ENCODE measurements around the gene ST6GALNAC4. TPM values are rescaled to one million over a fixed set of nuclear protein-coding genes. Genes with fewer than 3 reads are reported as not detected.

ST6GALNAC4 gene
- total RNA-seq, 1 experiment from 2014 or later, result 15.4 TPM

- peaks cover 3% of the 10 kb centered on the region for H3K23me2 ChIP-seq (ENCODE audit: insufficient read length, low read depth, low read length, poor library complexity, severe bottlenecking)
- no peaks in the 10 kb centered on the region for H3K79me2 ChIP-seq (ENCODE audit: insufficient read depth, low read length)
- no peak overlapping the region for H3K18ac ChIP-seq (ENCODE audit: insufficient read length, low read depth, low read length)
- H3K4me1 Mint-ChIP-seq, result peaks cover 4 to 14% of the 10 kb centered on the region in 2 experiments
- H3T11ph ChIP-seq (ENCODE audit: low read length), result no peak overlapping the region
- no peak overlapping the region for H4K5ac ChIP-seq (ENCODE audit: insufficient read length, low read depth, low read length)
- no peak overlapping the region; a peak in 1 of 7 replicates for H3K27ac Mint-ChIP-seq
- H3K4me3 Mint-ChIP-seq, result no peak overlapping the region
- H2BK5ac ChIP-seq (ENCODE audit: insufficient read length, low read length), result no peak overlapping the region
- H2BK120ac ChIP-seq (ENCODE audit: low read depth, low read length, poor library complexity, severe bottlenecking), result no peak overlapping the region
- H3K56ac ChIP-seq (ENCODE audit: insufficient read length, low read depth, low read length), result no peak overlapping the region
- no peaks in the 10 kb centered on the region for H4K20me1 ChIP-seq (ENCODE audit: control insufficient read depth, insufficient read depth, insufficient read length)
- no peak for DNase-seq
- peaks cover 0 to 2% (median 0%) of the 10 kb centered on the region in 3 experiments; a peak in 1 of 7 replicates for H3K36me3 Mint-ChIP-seq (ENCODE audit: insufficient read depth in 1 of 3, low read depth in 3 of 3)
- H2BK12ac ChIP-seq (ENCODE audit: insufficient read length, low read depth, low read length), result no peak overlapping the region
- no peak overlapping the region for H3K14ac ChIP-seq (ENCODE audit: insufficient read depth, low read length)
- H3K9me3 Mint-ChIP-seq, result no peaks in the 10 kb centered on the region
- no peaks in the 10 kb centered on the region for H3K79me1 ChIP-seq (ENCODE audit: insufficient read depth, low read depth, low read length, poor library complexity, severe bottlenecking)
- no peaks in the 10 kb centered on the region; the same call in none of the 2 replicates for H3K27me3 Mint-ChIP-seq (ENCODE audit: low read depth)
- no peak for TF ChIP-seq CTCF (conservative IDR thresholded peaks at IDR 0.05)
- no peak overlapping the region for H4K8ac ChIP-seq (replicated peaks; ENCODE audit: insufficient read length, low read depth, low read length)
- WGBS (ENCODE audit: extremely low coverage, insufficient read length, low lambda C conversion rate), result no CpG with 5 or more reads among the region's 29 CpGs
- H3K27ac ChIP-seq (ENCODE audit: insufficient read length, low read depth, low read length), result no peak overlapping the region
- H2BK20ac ChIP-seq (ENCODE audit: low read depth, low read length, poor library complexity, severe bottlenecking), result no peak overlapping the region
- H3K27me3 ChIP-seq (ENCODE audit: insufficient read depth, low read length), result no peaks in the 10 kb centered on the region
- H3K4me1 ChIP-seq (ENCODE audit: insufficient read depth, low read length), result no peaks in the 10 kb centered on the region
- H3K9ac ChIP-seq (ENCODE audit: extremely low read depth, insufficient read length, low read length), result no peak overlapping the region
- no peak overlapping the region for H2BK15ac ChIP-seq (ENCODE audit: low read depth, low read length)
- no peak overlapping the region for H3K23ac ChIP-seq (ENCODE audit: insufficient read length, low read depth, low read length)
- H4K91ac ChIP-seq (ENCODE audit: insufficient read length, low read depth, low read length), result no peak overlapping the region
- no peak overlapping the region for H3K4ac ChIP-seq (ENCODE audit: low read depth, low read length)
- H2AK5ac ChIP-seq (ENCODE audit: insufficient read length, low read length), result no peak overlapping the region
- H3K4me2 ChIP-seq (ENCODE audit: insufficient read depth, insufficient read length, low read length), result no peak overlapping the region
- no peaks in the 10 kb centered on the region for H3K9me3 ChIP-seq (ENCODE audit: control insufficient read depth, low read depth, low read length)
- H2AFZ ChIP-seq (ENCODE audit: low read length), result no peak overlapping the region
These were observed 54.5 kb downstream of the ST6GALNAC4 start for GRCh38 chr9:127862075-127863011.

All from H9 (cell line).